ENCODE results near the gene SS18. TPM values are rescaled to one million over a fixed set of nuclear protein-coding genes. Genes with fewer than 3 reads are reported as not detected.

SS18 gene, protein sequence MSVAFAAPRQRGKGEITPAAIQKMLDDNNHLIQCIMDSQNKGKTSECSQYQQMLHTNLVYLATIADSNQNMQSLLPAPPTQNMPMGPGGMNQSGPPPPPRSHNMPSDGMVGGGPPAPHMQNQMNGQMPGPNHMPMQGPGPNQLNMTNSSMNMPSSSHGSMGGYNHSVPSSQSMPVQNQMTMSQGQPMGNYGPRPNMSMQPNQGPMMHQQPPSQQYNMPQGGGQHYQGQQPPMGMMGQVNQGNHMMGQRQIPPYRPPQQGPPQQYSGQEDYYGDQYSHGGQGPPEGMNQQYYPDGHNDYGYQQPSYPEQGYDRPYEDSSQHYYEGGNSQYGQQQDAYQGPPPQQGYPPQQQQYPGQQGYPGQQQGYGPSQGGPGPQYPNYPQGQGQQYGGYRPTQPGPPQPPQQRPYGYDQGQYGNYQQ
- 42.7 and 48.2 TPM in 2 replicates for total RNA-seq

GRCh38 chr18:26090130-26091046, at the start of gene SS18:
Gene SS18 (minus strand): TSS chr18:26090613. CDS start chr18:26090569, 44 bp downstream.

DNA sequence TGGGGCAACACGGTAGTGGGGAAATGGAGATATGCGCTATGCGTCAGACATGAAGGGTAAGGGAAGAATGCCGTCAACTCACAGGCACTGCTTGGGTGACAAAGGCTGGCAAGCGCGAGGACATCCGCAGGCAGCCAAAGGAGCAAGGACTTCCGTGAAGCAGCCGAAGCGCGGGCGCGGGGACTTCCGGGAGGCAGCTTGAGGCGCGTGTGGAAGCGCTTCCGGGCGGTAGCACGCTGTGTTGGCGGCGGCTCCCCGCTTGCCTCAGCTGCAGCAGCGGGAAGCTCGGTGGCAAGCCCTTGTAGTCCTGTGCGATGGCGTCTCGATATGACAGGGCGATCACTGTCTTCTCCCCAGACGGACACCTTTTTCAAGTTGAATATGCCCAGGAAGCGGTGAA, 43.2 kb upstream of the SS18 start, which contains the start of gene PSMA8:
TSS of gene PSMA8 (plus strand) at position 218 of the 400 bp plus-strand sequence. CDS start at position 315, 97 bp downstream.

Other genes with a start within 250 kb of the SS18 start
- not detected in 2 replicates for gene PSMA8, start 43.3 kb upstream of the SS18 start, total RNA-seq
- 4.3 and 5.5 TPM in 2 replicates for gene TAF4B, start 135.8 kb upstream of the SS18 start, total RNA-seq

All from mammary microvascular endothelial cell (primary cell).